Measurements from ENCODE around the gene TCP11L1.

DNA sequence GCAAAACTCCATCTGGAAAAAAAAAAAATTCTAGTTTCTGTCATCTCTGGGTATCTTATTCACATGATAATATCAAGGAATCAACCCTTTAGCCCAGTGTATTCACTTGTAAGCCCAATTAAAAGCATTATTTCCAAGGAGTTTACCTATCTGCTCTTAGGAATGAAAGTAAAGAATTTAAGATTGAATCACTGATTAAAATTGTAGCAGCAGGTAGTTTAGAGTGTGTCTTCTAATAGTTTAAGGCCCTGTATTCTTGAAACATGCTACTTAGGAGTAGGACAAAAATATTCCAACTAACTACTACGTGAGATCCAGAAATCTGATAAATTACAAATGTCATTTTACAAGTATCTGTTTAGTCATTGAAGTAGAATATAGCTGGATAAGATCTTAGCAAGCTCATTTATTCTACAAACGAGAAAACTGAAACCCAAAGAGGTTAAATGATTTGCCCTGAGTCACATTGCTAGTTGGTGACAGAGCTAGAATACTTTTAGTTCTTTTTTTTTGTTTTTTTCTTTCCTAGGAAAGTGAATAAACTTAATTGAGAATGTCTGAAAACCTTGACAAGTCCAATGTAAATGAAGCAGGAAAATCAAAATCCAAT lies 4.0 kb downstream of the TCP11L1 start:
- TF ChIP-seq, protein P1, sequence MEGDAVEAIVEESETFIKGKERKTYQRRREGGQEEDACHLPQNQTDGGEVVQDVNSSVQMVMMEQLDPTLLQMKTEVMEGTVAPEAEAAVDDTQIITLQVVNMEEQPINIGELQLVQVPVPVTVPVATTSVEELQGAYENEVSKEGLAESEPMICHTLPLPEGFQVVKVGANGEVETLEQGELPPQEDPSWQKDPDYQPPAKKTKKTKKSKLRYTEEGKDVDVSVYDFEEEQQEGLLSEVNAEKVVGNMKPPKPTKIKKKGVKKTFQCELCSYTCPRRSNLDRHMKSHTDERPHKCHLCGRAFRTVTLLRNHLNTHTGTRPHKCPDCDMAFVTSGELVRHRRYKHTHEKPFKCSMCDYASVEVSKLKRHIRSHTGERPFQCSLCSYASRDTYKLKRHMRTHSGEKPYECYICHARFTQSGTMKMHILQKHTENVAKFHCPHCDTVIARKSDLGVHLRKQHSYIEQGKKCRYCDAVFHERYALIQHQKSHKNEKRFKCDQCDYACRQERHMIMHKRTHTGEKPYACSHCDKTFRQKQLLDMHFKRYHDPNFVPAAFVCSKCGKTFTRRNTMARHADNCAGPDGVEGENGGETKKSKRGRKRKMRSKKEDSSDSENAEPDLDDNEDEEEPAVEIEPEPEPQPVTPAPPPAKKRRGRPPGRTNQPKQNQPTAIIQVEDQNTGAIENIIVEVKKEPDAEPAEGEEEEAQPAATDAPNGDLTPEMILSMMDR (tag by site-specific recombination; IDR thresholded peaks at IDR 0.05): no peak
- TF ChIP-seq ZNF629 (tag by site-specific recombination; IDR thresholded peaks at IDR 0.05) (peak; percentile 59), MZF1 (tag by site-specific recombination; IDR thresholded peaks at IDR 0.05; ENCODE audit: borderline replicate concordance) (no peak), ZNF514 (tag by site-specific recombination; IDR thresholded peaks at IDR 0.05) (no peak), ZNF155 (tag by site-specific recombination; IDR thresholded peaks at IDR 0.05) (no peak), HOXD13 (CRISPR knock-in tag; IDR thresholded peaks at IDR 0.05; ENCODE audit: borderline replicate concordance) (no peak), ZNF521 (tag by site-specific recombination; IDR thresholded peaks at IDR 0.05) (no peak), ZNF423 (tag by site-specific recombination; IDR thresholded peaks at IDR 0.05) (no peak), ZNF785 (tag by site-specific recombination; IDR thresholded peaks at IDR 0.05) (no peak), ZNF121 (tag by site-specific recombination; IDR thresholded peaks at IDR 0.05) (no peak), ZNF560 (tag by site-specific recombination; IDR thresholded peaks at IDR 0.05; ENCODE audit: borderline replicate concordance) (no peak)
- TF ChIP-seq, protein P2, sequence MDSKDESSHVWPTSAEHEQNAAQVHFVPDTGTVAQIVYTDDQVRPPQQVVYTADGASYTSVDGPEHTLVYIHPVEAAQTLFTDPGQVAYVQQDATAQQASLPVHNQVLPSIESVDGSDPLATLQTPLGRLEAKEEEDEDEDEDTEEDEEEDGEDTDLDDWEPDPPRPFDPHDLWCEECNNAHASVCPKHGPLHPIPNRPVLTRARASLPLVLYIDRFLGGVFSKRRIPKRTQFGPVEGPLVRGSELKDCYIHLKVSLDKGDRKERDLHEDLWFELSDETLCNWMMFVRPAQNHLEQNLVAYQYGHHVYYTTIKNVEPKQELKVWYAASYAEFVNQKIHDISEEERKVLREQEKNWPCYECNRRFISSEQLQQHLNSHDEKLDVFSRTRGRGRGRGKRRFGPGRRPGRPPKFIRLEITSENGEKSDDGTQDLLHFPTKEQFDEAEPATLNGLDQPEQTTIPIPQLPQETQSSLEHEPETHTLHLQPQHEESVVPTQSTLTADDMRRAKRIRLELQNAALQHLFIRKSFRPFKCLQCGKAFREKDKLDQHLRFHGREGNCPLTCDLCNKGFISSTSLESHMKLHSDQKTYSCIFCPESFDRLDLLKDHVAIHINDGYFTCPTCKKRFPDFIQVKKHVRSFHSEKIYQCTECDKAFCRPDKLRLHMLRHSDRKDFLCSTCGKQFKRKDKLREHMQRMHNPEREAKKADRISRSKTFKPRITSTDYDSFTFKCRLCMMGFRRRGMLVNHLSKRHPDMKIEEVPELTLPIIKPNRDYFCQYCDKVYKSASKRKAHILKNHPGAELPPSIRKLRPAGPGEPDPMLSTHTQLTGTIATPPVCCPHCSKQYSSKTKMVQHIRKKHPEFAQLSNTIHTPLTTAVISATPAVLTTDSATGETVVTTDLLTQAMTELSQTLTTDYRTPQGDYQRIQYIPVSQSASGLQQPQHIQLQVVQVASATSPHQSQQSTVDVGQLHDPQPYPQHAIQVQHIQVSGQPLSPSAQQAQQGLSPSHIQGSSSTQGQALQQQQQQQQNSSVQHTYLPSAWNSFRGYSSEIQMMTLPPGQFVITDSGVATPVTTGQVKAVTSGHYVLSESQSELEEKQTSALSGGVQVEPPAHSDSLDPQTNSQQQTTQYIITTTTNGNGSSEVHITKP (tag by site-specific recombination; IDR thresholded peaks at IDR 0.05): no peak
- TF ChIP-seq, protein P3, sequence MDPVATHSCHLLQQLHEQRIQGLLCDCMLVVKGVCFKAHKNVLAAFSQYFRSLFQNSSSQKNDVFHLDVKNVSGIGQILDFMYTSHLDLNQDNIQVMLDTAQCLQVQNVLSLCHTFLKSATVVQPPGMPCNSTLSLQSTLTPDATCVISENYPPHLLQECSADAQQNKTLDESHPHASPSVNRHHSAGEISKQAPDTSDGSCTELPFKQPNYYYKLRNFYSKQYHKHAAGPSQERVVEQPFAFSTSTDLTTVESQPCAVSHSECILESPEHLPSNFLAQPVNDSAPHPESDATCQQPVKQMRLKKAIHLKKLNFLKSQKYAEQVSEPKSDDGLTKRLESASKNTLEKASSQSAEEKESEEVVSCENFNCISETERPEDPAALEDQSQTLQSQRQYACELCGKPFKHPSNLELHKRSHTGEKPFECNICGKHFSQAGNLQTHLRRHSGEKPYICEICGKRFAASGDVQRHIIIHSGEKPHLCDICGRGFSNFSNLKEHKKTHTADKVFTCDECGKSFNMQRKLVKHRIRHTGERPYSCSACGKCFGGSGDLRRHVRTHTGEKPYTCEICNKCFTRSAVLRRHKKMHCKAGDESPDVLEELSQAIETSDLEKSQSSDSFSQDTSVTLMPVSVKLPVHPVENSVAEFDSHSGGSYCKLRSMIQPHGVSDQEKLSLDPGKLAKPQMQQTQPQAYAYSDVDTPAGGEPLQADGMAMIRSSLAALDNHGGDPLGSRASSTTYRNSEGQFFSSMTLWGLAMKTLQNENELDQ (tag by site-specific recombination; IDR thresholded peaks at IDR 0.05; ENCODE audit: low read depth): no peak
- TF ChIP-seq, protein P4, sequence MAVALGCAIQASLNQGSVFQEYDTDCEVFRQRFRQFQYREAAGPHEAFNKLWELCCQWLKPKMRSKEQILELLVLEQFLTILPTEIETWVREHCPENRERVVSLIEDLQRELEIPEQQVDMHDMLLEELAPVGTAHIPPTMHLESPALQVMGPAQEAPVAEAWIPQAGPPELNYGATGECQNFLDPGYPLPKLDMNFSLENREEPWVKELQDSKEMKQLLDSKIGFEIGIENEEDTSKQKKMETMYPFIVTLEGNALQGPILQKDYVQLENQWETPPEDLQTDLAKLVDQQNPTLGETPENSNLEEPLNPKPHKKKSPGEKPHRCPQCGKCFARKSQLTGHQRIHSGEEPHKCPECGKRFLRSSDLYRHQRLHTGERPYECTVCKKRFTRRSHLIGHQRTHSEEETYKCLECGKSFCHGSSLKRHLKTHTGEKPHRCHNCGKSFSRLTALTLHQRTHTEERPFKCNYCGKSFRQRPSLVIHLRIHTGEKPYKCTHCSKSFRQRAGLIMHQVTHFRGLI (tag by site-specific recombination; IDR thresholded peaks at IDR 0.05): no peak
